Middle frontal gyrus (tissue), 1 donor: Measurements from ENCODE around the gene TSPAN9.

ENCODE experiments used
- DNase-seq: peaks from one replicate; pipeline ENCODE4 v3.0.0-alpha.2; 2015; ENCODE audit warnings: low spot score; ENCODE audit errors: extremely low spot score

TSPAN9 gene

GRCh38 chr12:3138941-3139511, 61.8 kb downstream of the TSPAN9 start:
- DNase-seq: no peak

- no peak for DNase-seq
Measured at GRCh38 chr12:3139760-3140159, 62.6 kb downstream of the TSPAN9 start.

- DNase-seq: no peak
Measured at GRCh38 chr12:3140284-3140683, 63.1 kb downstream of the TSPAN9 start.

- no peak for DNase-seq
Measured at GRCh38 chr12:3141339-3142321, 64.5 kb downstream of the TSPAN9 start.

- DNase-seq: no peak
Measured at GRCh38 chr12:3142386-3142785, 65.2 kb downstream of the TSPAN9 start.

GRCh38 chr12:3144495-3144894, 67.3 kb downstream of the TSPAN9 start:
- DNase-seq: no peak

GRCh38 chr12:3145033-3145432, 67.9 kb downstream of the TSPAN9 start:
- no peak for DNase-seq

GRCh38 chr12:3145546-3146310, 68.5 kb downstream of the TSPAN9 start:
- DNase-seq: no peak

GRCh38 chr12:3147260-3147659, 70.1 kb downstream of the TSPAN9 start:
- no peak for DNase-seq

- DNase-seq: no peak
Measured at GRCh38 chr12:3148366-3149000, 71.3 kb downstream of the TSPAN9 start.

GRCh38 chr12:3149515-3150307, 72.5 kb downstream of the TSPAN9 start:
- no peak for DNase-seq

- DNase-seq: no peak
Measured at GRCh38 chr12:3150308-3150670, 73.1 kb downstream of the TSPAN9 start.

GRCh38 chr12:3150931-3151835, 74.0 kb downstream of the TSPAN9 start:
- no peak for DNase-seq

GRCh38 chr12:3152011-3152511, 74.9 kb downstream of the TSPAN9 start:
- no peak for DNase-seq

GRCh38 chr12:3152892-3153291, 75.7 kb downstream of the TSPAN9 start:
- no peak for DNase-seq

GRCh38 chr12:3154006-3154405, 76.8 kb downstream of the TSPAN9 start:
- no peak for DNase-seq

GRCh38 chr12:3155702-3156370, 78.7 kb downstream of the TSPAN9 start:
- DNase-seq: no peak

GRCh38 chr12:3157581-3158323, 80.6 kb downstream of the TSPAN9 start:
- no peak for DNase-seq
